ENCODE measurements around the gene KCNIP3. TPM values are rescaled to one million over a fixed set of nuclear protein-coding genes. Genes with fewer than 3 reads are reported as not detected.

Gene KCNIP3
- total and polyA plus RNA-seq, 4 donors: 10.6 to 25.4 (median 17.1) TPM

GRCh38 chr2:95281071-95281470 is 16.1 kb upstream of the KCNIP3 start:
- H3K9me3 ChIP-seq (ENCODE audit: control insufficient read depth, insufficient read depth, low read length): no peaks in the 10 kb centered on the region
- no peak overlapping the region for H3K27ac ChIP-seq (ENCODE audit: low read depth, low read length)
- no peaks in the 10 kb centered on the region for H3K4me1 ChIP-seq (ENCODE audit: control insufficient read depth, insufficient read depth, low read length)
- DNase-seq (ENCODE audit: low read depth in 4 of 6, low spot score in 6 of 6): no peak
- H3K36me3 ChIP-seq (ENCODE audit: control insufficient read depth, insufficient read depth, low read length): peaks cover 28% of the 10 kb centered on the region
- no peaks in the 10 kb centered on the region for H3K27me3 ChIP-seq (ENCODE audit: control insufficient read depth, insufficient read depth, low read length)
- no peak overlapping the region for H3K4me3 ChIP-seq (ENCODE audit: low read depth, low read length)
- 87% methylated on average over 2 of the region's 8 CpGs for WGBS (ENCODE audit: insufficient coverage)

- no peak for DNase-seq (ENCODE audit: low read depth in 4 of 6, low spot score in 6 of 6)
- Histone ChIP-seq H3K4me1 (ENCODE audit: control insufficient read depth, insufficient read depth, low read length) (no peaks in the 10 kb centered on the region), H3K9me3 (ENCODE audit: control insufficient read depth, insufficient read depth, low read length) (no peaks in the 10 kb centered on the region), H3K27me3 (ENCODE audit: control insufficient read depth, insufficient read depth, low read length) (no peaks in the 10 kb centered on the region), H3K36me3 (ENCODE audit: control insufficient read depth, insufficient read depth, low read length) (peaks cover 21% of the 10 kb centered on the region), H3K4me3 (ENCODE audit: low read depth, low read length) (no peak overlapping the region), H3K27ac (ENCODE audit: low read depth, low read length) (no peak overlapping the region)
- WGBS (ENCODE audit: insufficient coverage): 93% methylated on average over 7 of the region's 8 CpGs
Observed at GRCh38 chr2:95281786-95282185, 15.4 kb upstream of the KCNIP3 start.

- Histone ChIP-seq H3K9me3 (ENCODE audit: control insufficient read depth, insufficient read depth, low read length) (no peaks in the 10 kb centered on the region), H3K4me3 (ENCODE audit: low read depth, low read length) (no peak overlapping the region), H3K27me3 (ENCODE audit: control insufficient read depth, insufficient read depth, low read length) (no peaks in the 10 kb centered on the region), H3K36me3 (ENCODE audit: control insufficient read depth, insufficient read depth, low read length) (peaks cover 26% of the 10 kb centered on the region), H3K4me1 (ENCODE audit: control insufficient read depth, insufficient read depth, low read length) (no peaks in the 10 kb centered on the region), H3K27ac (ENCODE audit: low read depth, low read length) (no peak overlapping the region)
- no peak for DNase-seq (ENCODE audit: low read depth in 4 of 6, low spot score in 6 of 6)
- 56% methylated on average over 3 of the region's 3 CpGs for WGBS (ENCODE audit: insufficient coverage)
Observed at GRCh38 chr2:95282458-95282857, 14.7 kb upstream of the KCNIP3 start.

GRCh38 chr2:95283562-95283961 is 13.6 kb upstream of the KCNIP3 start:
- no peaks in the 10 kb centered on the region for H3K27me3 ChIP-seq (ENCODE audit: control insufficient read depth, insufficient read depth, low read length)
- no peak overlapping the region for H3K27ac ChIP-seq (ENCODE audit: low read depth, low read length)
- H3K4me1 ChIP-seq (ENCODE audit: control insufficient read depth, insufficient read depth, low read length): no peaks in the 10 kb centered on the region
- H3K4me3 ChIP-seq (ENCODE audit: low read depth, low read length): no peak overlapping the region
- H3K9me3 ChIP-seq (ENCODE audit: control insufficient read depth, insufficient read depth, low read length): no peaks in the 10 kb centered on the region
- WGBS (ENCODE audit: insufficient coverage): 100% methylated on average over 1 of the region's 4 CpGs
- DNase-seq (ENCODE audit: low read depth in 4 of 6, low spot score in 6 of 6): no peak
- peaks cover 30% of the 10 kb centered on the region for H3K36me3 ChIP-seq (ENCODE audit: control insufficient read depth, insufficient read depth, low read length)

- WGBS (ENCODE audit: insufficient coverage): 88% methylated on average over 13 of the region's 13 CpGs
- Histone ChIP-seq H3K4me1 (ENCODE audit: control insufficient read depth, insufficient read depth, low read length) (no peaks in the 10 kb centered on the region), H3K36me3 (ENCODE audit: control insufficient read depth, insufficient read depth, low read length) (peaks cover 41% of the 10 kb centered on the region), H3K27ac (ENCODE audit: low read depth, low read length) (no peak overlapping the region), H3K4me3 (ENCODE audit: low read depth, low read length) (no peak overlapping the region), H3K27me3 (ENCODE audit: control insufficient read depth, insufficient read depth, low read length) (no peaks in the 10 kb centered on the region), H3K9me3 (ENCODE audit: control insufficient read depth, insufficient read depth, low read length) (no peaks in the 10 kb centered on the region)
- no peak for DNase-seq (ENCODE audit: low read depth in 4 of 6, low spot score in 6 of 6)
Observed at GRCh38 chr2:95284886-95285541, 12.1 kb upstream of the KCNIP3 start.

- WGBS (ENCODE audit: insufficient coverage): 62% methylated on average over 3 of the region's 4 CpGs
- Histone ChIP-seq H3K27ac (ENCODE audit: low read depth, low read length) (no peak overlapping the region), H3K36me3 (ENCODE audit: control insufficient read depth, insufficient read depth, low read length) (peaks cover 44% of the 10 kb centered on the region), H3K9me3 (ENCODE audit: control insufficient read depth, insufficient read depth, low read length) (no peaks in the 10 kb centered on the region), H3K4me1 (ENCODE audit: control insufficient read depth, insufficient read depth, low read length) (no peaks in the 10 kb centered on the region), H3K4me3 (ENCODE audit: low read depth, low read length) (no peak overlapping the region), H3K27me3 (ENCODE audit: control insufficient read depth, insufficient read depth, low read length) (no peaks in the 10 kb centered on the region)
- DNase-seq (ENCODE audit: low read depth in 4 of 6, low spot score in 6 of 6): no peak
Observed at GRCh38 chr2:95285542-95285932, 11.6 kb upstream of the KCNIP3 start.

GRCh38 chr2:95287336-95287735 is 9.8 kb upstream of the KCNIP3 start:
- no peak overlapping the region for H3K27ac ChIP-seq (ENCODE audit: low read depth, low read length)
- H3K4me1 ChIP-seq (ENCODE audit: control insufficient read depth, insufficient read depth, low read length): peaks cover 1% of the 10 kb centered on the region
- WGBS (ENCODE audit: insufficient coverage): 89% methylated on average over 8 of the region's 8 CpGs

GRCh38 chr2:95287806-95288205 is 9.3 kb upstream of the KCNIP3 start:
- peaks cover 34% of the 10 kb centered on the region for H3K36me3 ChIP-seq (ENCODE audit: control insufficient read depth, insufficient read depth, low read length)
- 92% methylated on average over 5 of the region's 5 CpGs for WGBS (ENCODE audit: insufficient coverage)
- no peak for DNase-seq (ENCODE audit: low read depth in 4 of 6, low spot score in 6 of 6)

More at GRCh38 chr2:95287336-95287735, 9.8 kb upstream of the KCNIP3 start:
- Histone ChIP-seq H3K4me3 (ENCODE audit: low read depth, low read length) (no peak overlapping the region), H3K36me3 (ENCODE audit: control insufficient read depth, insufficient read depth, low read length) (peaks cover 36% of the 10 kb centered on the region), H3K9me3 (ENCODE audit: control insufficient read depth, insufficient read depth, low read length) (peaks cover 3% of the 10 kb centered on the region), H3K27me3 (ENCODE audit: control insufficient read depth, insufficient read depth, low read length) (no peaks in the 10 kb centered on the region)
- DNase-seq (ENCODE audit: low read depth in 4 of 6, low spot score in 6 of 6): no peak

GRCh38 chr2:95289253-95289652 is 7.9 kb upstream of the KCNIP3 start:
- Histone ChIP-seq H3K27me3 (ENCODE audit: control insufficient read depth, insufficient read depth, low read length) (no peaks in the 10 kb centered on the region), H3K9me3 (ENCODE audit: control insufficient read depth, insufficient read depth, low read length) (peaks cover 3% of the 10 kb centered on the region), H3K4me3 (ENCODE audit: low read depth, low read length) (no peak overlapping the region), H3K4me1 (ENCODE audit: control insufficient read depth, insufficient read depth, low read length) (peaks cover 17% of the 10 kb centered on the region), H3K36me3 (ENCODE audit: control insufficient read depth, insufficient read depth, low read length) (peaks cover 33% of the 10 kb centered on the region), H3K27ac (ENCODE audit: low read depth, low read length) (no peak overlapping the region)
- DNase-seq (ENCODE audit: low read depth in 4 of 6, low spot score in 6 of 6): no peak
- 67% methylated on average over 4 of the region's 7 CpGs for WGBS (ENCODE audit: insufficient coverage)

More at GRCh38 chr2:95287806-95288205, 9.3 kb upstream of the KCNIP3 start:
- no peak overlapping the region for H3K27ac ChIP-seq (ENCODE audit: low read depth, low read length)
- H3K27me3 ChIP-seq (ENCODE audit: control insufficient read depth, insufficient read depth, low read length): no peaks in the 10 kb centered on the region
- peaks cover 6% of the 10 kb centered on the region for H3K4me1 ChIP-seq (ENCODE audit: control insufficient read depth, insufficient read depth, low read length)
- peaks cover 3% of the 10 kb centered on the region for H3K9me3 ChIP-seq (ENCODE audit: control insufficient read depth, insufficient read depth, low read length)
- no peak overlapping the region for H3K4me3 ChIP-seq (ENCODE audit: low read depth, low read length)

- no peaks in the 10 kb centered on the region for H3K27me3 ChIP-seq (ENCODE audit: control insufficient read depth, insufficient read depth, low read length)
- H3K36me3 ChIP-seq (ENCODE audit: control insufficient read depth, insufficient read depth, low read length): peaks cover 32% of the 10 kb centered on the region
- peaks cover 3% of the 10 kb centered on the region for H3K9me3 ChIP-seq (ENCODE audit: control insufficient read depth, insufficient read depth, low read length)
- DNase-seq (ENCODE audit: low read depth in 4 of 6, low spot score in 6 of 6): no peak
- H3K4me3 ChIP-seq (ENCODE audit: low read depth, low read length): no peak overlapping the region
- H3K4me1 ChIP-seq (ENCODE audit: control insufficient read depth, insufficient read depth, low read length): peaks cover 34% of the 10 kb centered on the region
- no peak overlapping the region for H3K27ac ChIP-seq (ENCODE audit: low read depth, low read length)
Observed at GRCh38 chr2:95291222-95291621, 5.9 kb upstream of the KCNIP3 start.
